SK-N-SH treated with all-trans-retinoic acid at 6 μM for 48 hours (cell line): ENCODE measurements around the gene ZNF500.

Source experiments
- ATAC-seq: fragments of 200-7000 bp; cut with Tn5 transposase; 3 replicates; pipeline ENCODE4 v1.9.1; 2020; ENCODE audit warnings: mild to moderate bottlenecking, moderate library complexity
- ARNTL ChIP-seq: fragments of 450-650 bp; formaldehyde crosslinking; IDR thresholded peaks from 2 replicates; pipeline ENCODE4 v1.5.0; 2020; ENCODE audit warnings: low read depth, mild to moderate bottlenecking, moderate library complexity, borderline replicate concordance
- CREB5 ChIP-seq: fragments of 250-450 bp; sonication (Bioruptor Pico); IDR thresholded peaks from 2 replicates; pipeline ENCODE4 v1.5.1; 2020; ENCODE audit warnings: low read depth, mild to moderate bottlenecking, moderate library complexity
- GLIS3 ChIP-seq: fragments of 250-450 bp; sonication (Bioruptor Pico); IDR thresholded peaks from 2 replicates; pipeline ENCODE4 v1.5.0; 2020; ENCODE audit warnings: mild to moderate bottlenecking, moderate library complexity
- ISL1 ChIP-seq: fragments of 250-450 bp; sonication (Bioruptor Pico); IDR thresholded peaks from 2 replicates; pipeline ENCODE4 v2.1.2; 2022; ENCODE audit warnings: mild to moderate bottlenecking, moderate library complexity
- OSR1 ChIP-seq: fragments of 250-450 bp; sonication (Bioruptor Pico); IDR thresholded peaks from 2 replicates; pipeline ENCODE4 v1.8.0; 2022; ENCODE audit warnings: moderate library complexity, mild to moderate bottlenecking, inconsistent platforms
- PATZ1 ChIP-seq: fragments of 250-450 bp; sonication (Bioruptor Pico); IDR thresholded peaks from 2 replicates; pipeline ENCODE4 v1.8.0; 2020; ENCODE audit warnings: mild to moderate bottlenecking, moderate library complexity, borderline replicate concordance
- PPARA ChIP-seq: fragments of 250-450 bp; sonication (Bioruptor Pico); IDR thresholded peaks from 2 replicates; pipeline ENCODE4 v1.5.0; 2020; ENCODE audit warnings: mild to moderate bottlenecking, borderline replicate concordance
- RARB ChIP-seq: fragments of 250-450 bp; sonication (Bioruptor Pico); IDR thresholded peaks from 2 replicates; pipeline ENCODE4 v1.8.0; 2021; ENCODE audit warnings: mild to moderate bottlenecking, moderate library complexity
- SNAI2 ChIP-seq: fragments of 250-450 bp; sonication (Bioruptor Pico); IDR thresholded peaks from 2 replicates; pipeline ENCODE4 v1.5.0; 2020; ENCODE audit warnings: mild to moderate bottlenecking, moderate library complexity
- TCF4 ChIP-seq: fragments of 250-450 bp; sonication (Bioruptor Pico); IDR thresholded peaks from 2 replicates; pipeline ENCODE4 v1.8.0; 2021; ENCODE audit warnings: mild to moderate bottlenecking, moderate library complexity, borderline replicate concordance
- TOX ChIP-seq: fragments of 250-450 bp; sonication (Bioruptor Pico); IDR thresholded peaks from 2 replicates; pipeline ENCODE4 v1.8.0; 2021; ENCODE audit warnings: mild to moderate bottlenecking, moderate library complexity, borderline replicate concordance
- TSHZ2 ChIP-seq: fragments of 250-450 bp; sonication (Bioruptor Pico); IDR thresholded peaks from 2 replicates; pipeline ENCODE4 v1.5.0; 2020; ENCODE audit warnings: mild to moderate bottlenecking, moderate library complexity
- ZC3H10 ChIP-seq: fragments of 250-450 bp; sonication (Bioruptor Pico); IDR thresholded peaks from 2 replicates; pipeline ENCODE4 v1.5.1; 2021; ENCODE audit warnings: mild to moderate bottlenecking, moderate library complexity
- ZFP30 ChIP-seq: fragments of 450-650 bp; formaldehyde crosslinking; IDR thresholded peaks from 2 replicates; pipeline ENCODE4 v1.5.0; 2022; ENCODE audit warnings: mild to moderate bottlenecking, moderate library complexity
- ZNF70 ChIP-seq: fragments of 450-650 bp; formaldehyde crosslinking; IDR thresholded peaks from 2 replicates; pipeline ENCODE4 v1.5.0; 2020; ENCODE audit warnings: mild to moderate bottlenecking, moderate library complexity
- TF ChIP-seq, protein P1 (sequence below): fragments of 250-450 bp; sonication (Bioruptor Pico); IDR thresholded peaks from 2 replicates; pipeline ENCODE4 v1.8.0; 2021; ENCODE audit warnings: low read depth, mild to moderate bottlenecking, moderate library complexity, borderline replicate concordance

Gene ZNF500

DNA sequence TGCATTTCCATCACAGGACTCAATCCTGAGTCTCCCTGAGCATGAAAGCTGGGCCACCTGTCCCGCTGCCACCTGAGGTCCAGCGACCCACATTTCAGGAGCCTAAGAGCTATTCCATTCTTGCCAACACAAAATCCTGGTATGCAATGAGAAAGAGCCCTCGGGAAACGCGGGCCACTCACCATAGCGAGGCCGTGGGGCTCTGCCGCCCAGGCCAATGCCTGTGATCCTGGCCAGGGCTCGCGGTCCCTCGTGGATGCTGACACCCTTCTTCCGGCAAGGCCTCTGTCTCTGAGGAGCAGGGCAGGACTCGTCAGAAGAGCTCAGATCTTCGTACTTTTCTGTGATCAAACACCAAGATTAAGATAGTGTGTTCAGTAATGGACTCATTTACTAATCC, 62.0 kb downstream of the ZNF500 start:
- ATAC-seq, result no peak

GRCh38 chr16:4704491-4704890, 62.5 kb downstream of the ZNF500 start:
- ATAC-seq, result no peak

More for the DNA sequence above, 62.0 kb downstream of the ZNF500 start:
- TF ChIP-seq SNAI2 (no peak), TCF4 (CRISPR knock-in tag) (no peak), PATZ1 (no peak), TOX (CRISPR knock-in tag) (no peak), ZC3H10 (CRISPR knock-in tag) (no peak), CREB5 (no peak)
- TF ChIP-seq, protein P1, sequence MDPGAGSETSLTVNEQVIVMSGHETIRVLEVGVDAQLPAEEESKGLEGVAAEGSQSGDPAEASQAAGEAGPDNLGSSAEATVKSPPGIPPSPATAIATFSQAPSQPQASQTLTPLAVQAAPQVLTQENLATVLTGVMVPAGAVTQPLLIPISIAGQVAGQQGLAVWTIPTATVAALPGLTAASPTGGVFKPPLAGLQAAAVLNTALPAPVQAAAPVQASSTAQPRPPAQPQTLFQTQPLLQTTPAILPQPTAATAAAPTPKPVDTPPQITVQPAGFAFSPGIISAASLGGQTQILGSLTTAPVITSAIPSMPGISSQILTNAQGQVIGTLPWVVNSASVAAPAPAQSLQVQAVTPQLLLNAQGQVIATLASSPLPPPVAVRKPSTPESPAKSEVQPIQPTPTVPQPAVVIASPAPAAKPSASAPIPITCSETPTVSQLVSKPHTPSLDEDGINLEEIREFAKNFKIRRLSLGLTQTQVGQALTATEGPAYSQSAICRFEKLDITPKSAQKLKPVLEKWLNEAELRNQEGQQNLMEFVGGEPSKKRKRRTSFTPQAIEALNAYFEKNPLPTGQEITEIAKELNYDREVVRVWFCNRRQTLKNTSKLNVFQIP (CRISPR knock-in tag), result no peak

DNA sequence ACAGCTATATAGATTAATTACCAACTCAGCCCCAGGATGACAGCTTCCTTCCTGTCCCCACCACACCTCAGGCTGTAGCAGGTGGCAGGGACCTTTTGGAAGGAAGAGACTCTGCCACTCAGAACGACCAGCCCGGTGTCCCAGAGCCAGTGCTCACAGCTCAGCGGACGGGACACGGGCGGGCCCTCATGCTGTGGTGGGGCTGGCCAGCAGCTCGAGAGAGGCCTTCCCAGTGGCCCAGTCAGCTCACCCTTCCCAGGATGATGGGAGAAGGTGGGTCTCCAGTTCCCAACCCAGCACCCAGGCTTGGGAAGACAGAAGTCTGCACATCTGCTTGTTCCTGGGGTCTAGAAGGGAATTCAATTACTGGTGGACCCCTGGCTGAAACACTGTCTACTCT, 63.1 kb downstream of the ZNF500 start:
- ATAC-seq, result no peak
- no peak for TF ChIP-seq ARNTL (CRISPR knock-in tag)
- TF ChIP-seq PPARA (CRISPR knock-in tag), result no peak
- no peak for TF ChIP-seq ZFP30 (CRISPR knock-in tag)
- TF ChIP-seq PATZ1, result no peak
- TF ChIP-seq TOX (CRISPR knock-in tag), result no peak
- TF ChIP-seq RARB, result no peak
- no peak for TF ChIP-seq SNAI2
- TF ChIP-seq, protein P1 (CRISPR knock-in tag), result no peak
- TF ChIP-seq OSR1 (CRISPR knock-in tag), result no peak
- no peak for TF ChIP-seq TSHZ2 (CRISPR knock-in tag)
- no peak for TF ChIP-seq ZNF70 (CRISPR knock-in tag)
- TF ChIP-seq ZC3H10 (CRISPR knock-in tag), result no peak
- no peak for TF ChIP-seq ISL1 (CRISPR knock-in tag)
- TF ChIP-seq GLIS3 (CRISPR knock-in tag), result no peak
- no peak for TF ChIP-seq CREB5
- TF ChIP-seq, all 23 proteins: peak for 0

More at GRCh38 chr16:4704491-4704890, 62.5 kb downstream of the ZNF500 start:
- TF ChIP-seq SNAI2, result no peak
- TF ChIP-seq CREB5, result no peak
- TF ChIP-seq ISL1 (CRISPR knock-in tag), result no peak
